GM13977 (cell line): Measurements from ENCODE around the gene PCDH9.

ENCODE experiments used
- DNase-seq: peaks from one replicate; pipeline ENCODE4 v3.0.0; 2012; ENCODE audit warnings: low spot score
- CTCF ChIP-seq: IDR thresholded peaks from 2 replicates; pipeline ENCODE4 v1.5.1; 2012; ENCODE audit warnings: mild to moderate bottlenecking, control low read depth; ENCODE audit not compliant: insufficient read depth; ENCODE audit errors: extremely low read depth, missing control alignments
- in situ Hi-C: fragments of 300-500 bp; cut with MboI; formaldehyde crosslinking; loops from one replicate; pipeline ENCODE4 v1.12.0; 2022; ENCODE audit warnings: low sequenced_read_pairs, low pct_unique_long_range_greater_than_20kb, mixed read lengths, inconsistent platforms; ENCODE audit not compliant: unreplicated experiment

The PCDH9 gene

GRCh38 chr13:66468656-66469055 is 761.5 kb downstream of the PCDH9 start:
- TF ChIP-seq CTCF: no peak
- DNase-seq: no peak
- in situ Hi-C loops: no loop called here

- in situ Hi-C loops: no loop called here
- no peak for TF ChIP-seq CTCF
- DNase-seq: no peak
These were observed 767.9 kb downstream of the PCDH9 start for GRCh38 chr13:66462187-66462586.

- DNase-seq: no peak
- in situ Hi-C loops: no loop called here
- TF ChIP-seq CTCF: no peak
These were observed 769.1 kb downstream of the PCDH9 start for GRCh38 chr13:66461021-66461420.

GRCh38 chr13:66459634-66460033 is 770.5 kb downstream of the PCDH9 start:
- in situ Hi-C loops: no loop called here
- no peak for DNase-seq
- TF ChIP-seq CTCF: no peak

GRCh38 chr13:66459143-66459542 is 771.0 kb downstream of the PCDH9 start:
- no peak for DNase-seq
- TF ChIP-seq CTCF: no peak
- in situ Hi-C loops: no loop called here

- DNase-seq: no peak
- TF ChIP-seq CTCF: no peak
- in situ Hi-C loops: no loop called here
These were observed 783.7 kb downstream of the PCDH9 start for GRCh38 chr13:66446413-66446812.

- DNase-seq: no peak
- no peak for TF ChIP-seq CTCF
- in situ Hi-C loops: no loop called here
These were observed 786.2 kb downstream of the PCDH9 start for GRCh38 chr13:66443926-66444325.
